NCI-H524 (cell line): ENCODE data around the gene UGT3A2.
A peak's percentile ranks its signal among the peaks of the same experiment; 100 is the strongest.
"Not testable (repeated sequence)": the region's sequence is repeated elsewhere in the genome, so short reads cannot be mapped to it uniquely, and the experiment has no call there.

Experiments
- DNase-seq, 2 experiments: peaks; one replicate each; lab custom pipeline; 2025; lab: John Stamatoyannopoulos, UW

The UGT3A2 gene

DNA sequence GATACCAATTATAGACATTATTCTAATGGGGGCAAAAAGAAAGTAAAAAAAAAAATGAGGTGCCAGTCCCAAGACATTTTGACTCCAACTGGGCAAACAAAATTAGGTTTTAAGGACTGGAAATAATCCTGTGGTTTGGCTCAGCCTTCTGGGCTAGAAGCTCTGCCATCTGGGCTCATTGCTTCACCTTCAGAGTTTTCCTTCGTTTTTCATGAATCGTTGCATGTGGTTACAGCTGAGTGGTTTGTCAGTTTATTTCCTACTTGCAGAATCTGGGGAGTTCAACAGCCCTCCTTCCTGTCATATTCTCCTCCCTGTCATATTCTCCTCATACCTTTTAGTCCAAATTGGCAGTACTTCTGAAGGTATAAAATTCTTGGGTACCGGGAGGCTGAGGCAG, 12.0 kb downstream of the UGT3A2 start:
- DNase-seq = peak; percentile 34 to 52

DNA sequence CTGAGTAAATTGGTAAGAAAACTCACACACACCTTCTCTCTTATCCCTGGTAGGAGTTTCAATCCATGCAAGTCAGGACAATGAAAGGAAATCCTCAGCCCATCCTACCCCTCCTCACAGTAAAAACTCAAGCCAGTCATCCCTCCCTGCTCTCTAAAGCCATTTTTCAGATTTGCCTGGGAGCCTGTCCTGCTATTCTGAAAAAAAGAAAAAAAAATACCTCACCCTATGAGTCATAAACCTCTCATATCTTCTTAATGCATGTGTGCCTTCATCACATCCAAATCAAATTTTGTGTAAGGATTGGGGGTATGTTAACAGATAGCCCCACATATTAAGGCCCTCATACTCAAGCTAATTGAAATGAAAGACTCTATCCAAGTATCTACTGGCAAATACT, 14.1 kb downstream of the UGT3A2 start:
- DNase-seq = no peak

DNA sequence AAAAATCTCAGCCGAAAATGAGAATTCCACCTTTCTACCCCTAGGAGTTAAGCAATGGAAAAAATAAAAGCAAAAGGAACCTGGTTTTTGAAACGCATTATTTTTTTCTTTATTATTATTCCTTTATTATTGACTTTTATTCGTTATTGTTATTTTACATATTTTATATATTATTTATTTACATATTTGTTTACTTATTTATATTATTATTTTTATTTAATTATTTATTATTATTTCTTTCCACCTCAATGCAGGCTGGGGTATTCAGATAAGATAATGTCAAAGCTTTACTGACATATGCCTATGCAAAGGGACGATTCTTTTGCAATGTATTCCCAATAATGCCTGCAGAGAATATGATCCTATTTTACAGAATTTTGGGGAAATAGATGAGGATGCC, 16.7 kb downstream of the UGT3A2 start:
- DNase-seq = no peak

DNA sequence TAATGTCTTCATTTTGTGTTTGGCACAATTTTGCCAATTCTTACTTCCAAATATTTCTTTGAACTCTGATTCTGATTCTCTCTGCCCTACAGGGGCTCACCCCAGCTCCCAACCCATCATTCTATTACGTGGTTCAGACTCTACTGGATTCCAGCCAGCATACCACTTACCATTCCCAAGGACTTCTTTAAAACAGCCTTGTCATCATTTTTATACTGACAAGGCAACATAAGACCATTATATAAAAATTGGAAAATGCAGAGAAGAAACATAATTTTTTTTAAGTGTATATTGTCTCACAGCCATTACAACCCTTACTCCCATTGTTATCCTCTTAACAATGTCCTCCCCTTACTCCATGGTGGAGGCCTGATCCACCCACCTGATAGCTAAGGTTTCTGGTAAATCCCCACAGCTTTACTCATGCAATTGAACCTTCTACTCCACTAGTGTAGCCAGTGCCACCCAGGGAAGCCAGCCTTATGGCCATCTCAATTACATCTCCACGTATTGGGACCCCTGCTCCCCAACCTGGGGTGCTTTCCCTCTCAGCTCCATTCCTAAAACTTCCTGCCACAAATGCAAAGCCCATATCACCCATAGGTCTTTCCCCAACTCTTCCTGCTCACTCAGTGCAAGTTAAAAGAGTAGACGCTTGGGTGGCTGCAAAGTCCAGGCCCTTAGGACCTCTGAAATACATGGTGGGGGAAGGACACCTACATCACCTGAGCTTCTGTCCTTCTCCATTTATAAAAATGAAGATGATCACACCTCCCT, 19.1 kb downstream of the UGT3A2 start:
- DNase-seq = no peak

DNA sequence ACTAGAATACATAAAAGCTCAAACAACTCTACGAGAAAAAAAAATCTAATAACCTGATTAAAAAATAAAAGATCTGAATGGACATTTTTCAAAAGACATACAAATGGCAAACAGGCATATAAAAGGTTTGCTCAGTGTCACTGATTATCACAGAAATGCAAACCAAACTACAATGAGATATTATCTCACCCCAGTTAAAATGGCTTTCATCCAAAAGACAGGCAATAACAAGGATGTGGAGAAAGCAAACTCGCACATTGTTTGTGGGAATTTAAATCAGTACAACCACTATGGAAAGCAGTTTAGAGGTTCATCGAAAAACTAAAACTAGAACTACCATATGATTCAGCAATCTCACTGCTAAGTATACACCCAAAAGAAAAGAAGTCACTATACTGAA, 20.8 kb downstream of the UGT3A2 start:
- DNase-seq = no peak

DNA sequence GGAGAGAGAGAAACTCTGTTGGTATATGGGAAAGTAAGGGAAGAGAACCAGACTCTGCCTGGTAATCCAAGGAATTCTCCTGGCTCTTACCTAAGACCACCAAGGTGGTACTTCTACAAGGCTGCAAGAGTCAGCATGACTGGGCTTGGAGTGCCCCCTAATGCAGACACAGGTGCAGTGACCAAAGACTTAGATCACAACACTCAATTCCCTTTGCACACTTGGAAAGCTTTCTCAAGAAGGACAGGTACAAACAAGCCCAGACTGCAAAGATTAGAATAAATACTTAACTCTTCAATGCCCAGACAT, 25.2 kb downstream of the UGT3A2 start:
- DNase-seq = peak in 1 of 2 experiments; percentile 55

DNA sequence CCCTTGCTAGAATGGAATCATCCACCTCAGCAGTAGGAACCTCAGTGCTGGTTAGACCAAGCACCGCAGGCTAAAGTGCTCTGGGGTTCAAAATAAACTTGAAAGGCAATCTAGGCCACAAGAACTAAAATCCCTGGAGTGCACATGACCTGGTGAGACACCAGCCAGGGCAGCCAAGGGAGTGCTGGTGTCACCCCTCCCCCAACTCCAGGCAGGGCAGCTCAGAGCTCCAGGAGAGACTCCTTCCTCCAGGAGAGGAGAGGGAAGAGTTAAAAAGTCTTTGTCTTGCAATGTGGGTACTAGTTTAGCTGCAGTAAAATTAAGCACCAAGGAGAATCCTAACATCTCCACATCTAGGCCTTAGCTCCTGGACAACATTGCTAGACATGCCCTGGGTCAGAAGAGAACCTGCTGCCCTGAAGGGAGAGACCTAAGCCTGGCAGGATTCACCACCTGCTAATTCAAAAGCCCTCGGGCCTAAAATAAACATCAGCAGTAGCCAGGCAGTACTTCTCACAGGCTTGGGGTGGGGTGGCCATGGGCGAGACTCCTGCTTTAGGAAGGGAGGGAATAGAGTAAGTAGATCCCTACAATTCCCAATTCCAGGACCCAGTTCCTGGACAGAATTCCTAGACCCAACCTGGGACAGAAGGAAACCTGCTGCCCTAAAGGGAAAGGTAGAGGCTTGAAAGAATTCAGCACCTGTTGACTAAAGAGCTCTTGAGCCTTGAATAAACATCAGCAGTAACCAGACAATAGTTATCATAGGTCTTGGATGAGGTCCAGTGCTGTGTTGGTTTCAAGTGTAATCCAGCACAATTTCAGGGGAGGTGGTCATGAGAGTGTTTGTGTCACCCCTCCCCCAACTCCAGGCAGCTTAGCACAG, 25.8 kb downstream of the UGT3A2 start:
- DNase-seq = no peak

DNA sequence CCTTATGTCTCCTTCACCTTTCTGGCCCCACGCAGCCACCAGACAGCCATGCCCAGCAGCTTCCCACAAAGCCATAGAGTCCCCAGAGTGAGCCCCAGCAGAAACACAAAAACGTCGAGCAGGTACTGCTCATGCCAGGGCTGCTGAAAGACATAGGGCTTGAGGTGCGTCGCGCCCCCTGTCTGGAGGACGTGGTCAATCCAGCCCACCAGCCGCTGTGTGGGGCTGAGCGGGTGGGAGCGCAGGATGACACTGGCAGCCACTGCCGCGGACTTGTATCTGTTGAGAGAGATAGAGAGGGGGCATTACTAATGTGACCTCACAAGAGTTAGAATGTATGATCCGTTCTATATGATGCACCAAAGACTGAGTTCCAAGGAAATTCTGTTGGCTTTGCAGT, 31.0 kb downstream of the UGT3A2 start:
- no peak for DNase-seq

DNA sequence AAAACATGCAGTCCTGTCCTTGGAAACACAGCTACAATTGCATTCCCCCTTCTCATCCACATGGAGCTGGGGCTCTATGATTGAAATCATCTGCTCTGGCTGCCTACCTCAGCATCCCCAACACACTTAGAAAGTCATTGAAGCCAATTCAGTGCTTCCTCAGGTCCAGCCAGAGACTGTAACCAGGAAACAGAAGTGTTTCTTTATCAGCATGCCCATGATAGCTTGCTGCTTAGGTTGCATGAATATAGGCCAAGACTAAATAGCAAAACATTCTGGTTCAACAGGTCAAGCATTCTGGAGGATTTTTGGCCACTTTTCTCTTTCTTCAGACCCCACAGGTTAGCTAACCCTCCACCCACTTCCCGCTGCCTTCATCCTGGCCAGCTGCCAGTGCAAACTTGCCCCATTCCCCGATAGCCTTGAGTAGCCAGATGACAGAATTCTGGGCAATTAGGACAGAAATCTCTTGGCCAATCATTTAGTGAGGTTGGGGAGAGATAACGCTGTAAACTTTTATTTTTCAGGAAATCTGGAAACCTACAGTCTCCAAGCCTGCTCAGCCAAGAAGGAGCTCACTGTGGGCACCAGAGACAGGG, 32.0 kb downstream of the UGT3A2 start:
- not testable (repeated sequence) for DNase-seq

DNA sequence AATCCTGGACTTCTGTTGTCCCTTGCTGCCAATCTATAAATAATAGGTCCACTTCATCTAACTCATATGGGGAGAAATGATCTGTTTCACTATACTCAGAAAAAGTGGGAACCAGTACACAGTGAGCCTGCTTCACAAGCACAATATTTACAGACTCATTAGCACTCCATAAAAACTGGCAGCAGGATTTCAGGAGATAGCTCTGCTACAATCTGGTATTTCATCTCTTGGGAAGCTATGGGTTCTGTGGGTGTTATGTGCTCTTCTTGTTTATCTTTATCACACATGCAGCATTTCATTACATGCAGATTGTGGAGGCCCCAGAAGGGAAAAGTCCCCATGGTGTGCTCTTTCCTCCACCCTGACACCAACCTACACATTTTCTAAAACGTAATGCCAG, 33.2 kb downstream of the UGT3A2 start:
- DNase-seq = no peak

DNA sequence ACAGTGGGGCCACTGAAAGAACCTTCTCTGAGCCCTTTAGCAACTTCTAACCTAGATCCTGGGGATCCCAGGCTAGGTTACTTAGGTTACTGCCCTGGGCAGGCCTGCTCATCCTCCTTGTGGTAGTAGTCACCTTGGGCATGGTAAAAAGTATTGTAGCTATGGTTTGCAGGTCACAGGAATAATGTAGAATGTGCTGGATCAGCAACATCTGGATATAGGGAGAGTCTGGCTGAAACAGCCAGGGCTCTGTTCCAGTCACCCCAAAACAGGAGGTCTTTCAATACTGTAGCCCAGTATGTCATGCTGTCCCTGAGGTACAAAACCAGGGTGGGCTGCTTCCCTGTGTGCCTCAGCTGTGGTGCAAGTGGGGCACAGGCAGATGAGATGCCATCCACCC, 33.6 kb downstream of the UGT3A2 start:
- DNase-seq = no peak

DNA sequence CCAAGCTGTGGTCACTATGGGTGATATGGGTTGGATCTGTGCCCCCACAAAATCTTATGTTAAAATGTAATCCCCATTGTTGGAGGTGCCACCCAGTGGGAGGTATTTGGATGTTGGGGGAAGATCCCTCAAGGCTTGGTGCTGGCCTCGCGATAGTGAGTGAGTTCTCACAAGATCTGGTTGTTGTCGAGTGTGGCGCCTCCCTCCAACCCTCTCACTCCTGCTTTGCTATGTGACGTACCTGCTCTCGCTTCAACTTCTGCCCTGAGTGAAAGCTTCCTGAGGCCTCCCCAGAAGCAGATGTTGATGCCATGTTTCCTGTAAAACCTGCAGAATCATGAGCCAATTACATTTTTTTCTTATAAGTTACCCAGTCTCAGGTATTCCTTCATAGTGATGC, 35.5 kb downstream of the UGT3A2 start:
- DNase-seq = no peak

DNA sequence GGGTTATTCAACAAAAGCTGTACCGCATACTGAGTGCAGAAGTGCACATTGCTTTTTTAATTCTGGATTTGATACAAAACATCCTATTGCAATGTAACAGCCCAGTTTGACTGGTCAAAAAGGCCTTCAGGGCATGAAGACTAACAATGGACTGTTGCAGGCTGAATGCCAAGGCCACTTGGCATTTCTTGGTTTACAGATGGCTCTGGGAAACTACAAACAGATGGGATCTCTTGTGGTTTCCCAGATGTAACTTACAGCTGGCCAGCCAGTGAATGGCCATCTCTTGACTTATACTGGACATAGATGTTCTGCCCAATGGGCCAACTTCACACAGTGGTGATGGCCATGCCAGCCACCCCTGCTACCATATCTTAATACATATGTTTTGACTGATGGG, 36.8 kb downstream of the UGT3A2 start:
- no peak for DNase-seq

DNA sequence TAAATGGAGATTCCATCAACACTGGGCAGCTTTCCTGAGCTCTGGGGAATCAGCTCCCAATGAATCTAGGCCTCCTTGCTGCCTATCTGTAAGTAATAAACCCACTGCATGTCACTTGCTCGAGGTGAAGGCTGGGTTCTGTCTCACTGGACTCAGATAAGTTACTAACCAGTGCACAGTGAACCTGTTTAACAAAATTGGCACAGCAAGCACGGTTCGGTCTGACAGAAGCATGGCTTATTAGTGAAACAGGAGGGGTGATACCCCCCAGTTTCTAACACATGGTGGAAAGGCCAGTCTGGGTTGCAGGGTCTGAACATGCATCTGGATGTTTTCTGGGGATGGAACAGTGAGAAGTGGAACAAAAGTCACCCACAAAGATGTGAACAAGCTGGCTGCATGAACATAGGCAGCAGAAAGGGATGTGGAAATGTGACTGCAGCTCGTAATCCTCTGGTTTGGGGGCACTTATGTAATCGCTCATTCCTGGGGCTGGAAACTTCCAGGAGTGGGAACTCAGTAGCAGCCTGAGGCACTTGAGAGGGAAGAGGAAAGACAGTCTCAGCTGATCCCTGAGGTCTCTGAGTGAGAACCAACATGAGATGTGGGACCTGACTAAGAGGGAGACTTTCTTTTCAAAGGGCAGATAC, 37.7 kb downstream of the UGT3A2 start:
- no peak for DNase-seq

DNA sequence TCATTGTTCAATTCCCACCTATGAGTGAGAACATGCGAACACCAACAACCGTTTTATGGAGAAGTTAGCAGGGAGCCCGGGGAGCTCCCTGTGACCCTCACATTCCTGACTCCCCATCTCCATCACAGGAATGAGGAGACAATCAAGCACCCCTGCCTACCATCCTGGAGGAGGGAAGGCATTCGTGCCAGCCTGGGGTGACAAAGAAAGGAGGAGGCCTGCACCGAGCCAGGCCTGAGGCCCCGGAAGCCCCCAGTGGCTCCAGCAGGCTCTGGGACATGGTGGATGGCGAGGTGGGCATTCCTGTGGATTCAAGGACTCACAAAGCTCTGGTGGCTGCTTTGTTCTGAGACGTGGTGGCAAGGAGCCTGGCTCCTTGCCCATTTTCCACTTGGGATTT, 39.0 kb downstream of the UGT3A2 start:
- no peak for DNase-seq

DNA sequence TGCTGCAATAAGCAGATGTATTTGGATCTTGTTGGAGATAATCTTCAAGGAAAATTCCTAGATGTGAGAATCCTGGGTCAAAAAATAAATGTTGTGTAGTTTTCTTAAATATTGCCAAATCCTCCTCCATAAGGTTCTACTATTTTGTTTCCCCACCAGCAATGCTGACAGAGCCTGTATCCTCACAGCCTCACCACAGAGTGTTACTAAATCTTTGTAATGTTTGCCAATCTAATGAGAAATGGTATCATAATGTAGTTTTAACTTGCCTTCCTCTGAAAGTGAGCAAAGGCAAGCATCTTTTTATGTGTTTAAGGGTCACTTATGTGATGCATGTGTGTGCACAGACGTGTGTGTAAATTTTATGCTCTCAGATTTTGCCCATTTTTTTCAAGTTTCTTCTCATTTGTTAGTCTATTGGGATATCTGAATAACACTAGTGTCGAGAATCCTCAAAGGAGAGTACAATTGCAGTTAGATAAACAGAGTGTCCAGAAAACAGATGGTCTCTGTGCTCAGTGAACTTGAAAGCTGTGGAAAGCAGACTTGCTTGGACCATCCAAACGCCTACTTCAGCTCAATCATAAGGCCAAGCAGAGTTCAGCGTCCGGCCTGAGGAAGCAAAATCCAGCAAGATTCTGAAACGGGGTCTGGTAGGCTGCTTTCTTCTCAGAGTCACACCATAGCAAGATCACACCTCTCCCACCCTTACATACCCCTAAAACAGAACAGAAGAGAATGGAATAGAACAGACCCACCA, 39.8 kb downstream of the UGT3A2 start:
- no peak for DNase-seq

DNA sequence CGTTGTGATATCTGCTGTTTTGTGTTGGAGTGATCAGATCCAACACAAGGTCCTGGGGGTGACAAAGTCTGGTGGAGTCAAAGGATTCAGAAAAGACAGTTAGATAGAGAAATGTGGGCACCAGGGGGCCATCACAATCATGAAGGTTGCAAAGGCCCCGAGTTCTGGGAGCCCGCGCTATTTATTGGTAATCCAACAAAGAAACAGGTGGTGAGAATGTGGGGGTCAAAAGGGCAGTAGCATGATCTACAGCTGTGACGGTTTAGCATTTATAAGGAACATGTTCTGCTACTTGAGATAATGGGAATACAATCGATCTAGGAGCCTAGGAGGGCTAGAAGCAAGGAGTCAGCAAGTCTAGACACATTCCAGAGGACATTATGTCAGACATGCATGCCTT, 44.4 kb downstream of the UGT3A2 start:
- peak in 1 of 2 experiments; percentile 15 for DNase-seq

DNA sequence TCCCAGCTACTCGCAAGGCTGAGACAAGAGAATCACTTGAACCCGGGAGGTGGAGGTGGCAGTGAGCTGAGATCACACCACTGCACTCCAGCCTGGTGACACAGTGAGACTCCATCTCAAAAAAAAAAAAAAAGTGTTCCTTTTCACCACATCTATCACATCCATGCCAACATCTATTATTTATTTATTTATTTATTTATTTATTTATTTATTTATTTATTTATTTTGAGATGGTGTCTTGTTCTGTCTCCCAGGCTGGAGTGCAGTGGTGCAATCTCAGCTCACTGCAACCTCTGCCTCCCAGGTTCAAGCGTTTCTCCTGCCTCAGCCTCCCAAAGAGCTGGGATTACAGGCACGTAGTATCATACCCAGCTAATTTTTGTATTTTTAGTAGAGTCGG, 47.1 kb downstream of the UGT3A2 start:
- DNase-seq = not testable (repeated sequence)

DNA sequence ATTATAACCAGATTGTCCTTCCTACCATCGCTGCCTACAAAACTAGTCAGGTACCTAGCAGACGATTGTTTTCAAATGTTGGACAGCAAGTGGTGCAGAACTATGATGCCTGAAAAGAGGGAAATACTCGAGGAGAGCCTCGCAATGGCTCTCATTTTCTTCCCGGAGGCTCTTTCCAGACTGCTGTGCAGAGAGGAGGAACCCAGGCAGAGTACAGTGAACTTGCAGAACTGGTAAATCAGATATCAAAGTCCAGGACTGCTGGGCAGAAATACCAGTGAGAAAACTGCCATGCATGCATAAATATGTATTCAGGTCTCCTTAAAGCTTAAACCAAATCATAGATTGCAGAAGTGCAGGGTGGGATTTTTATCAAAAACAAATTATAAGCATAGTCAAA, 49.1 kb downstream of the UGT3A2 start:
- no peak for DNase-seq

DNA sequence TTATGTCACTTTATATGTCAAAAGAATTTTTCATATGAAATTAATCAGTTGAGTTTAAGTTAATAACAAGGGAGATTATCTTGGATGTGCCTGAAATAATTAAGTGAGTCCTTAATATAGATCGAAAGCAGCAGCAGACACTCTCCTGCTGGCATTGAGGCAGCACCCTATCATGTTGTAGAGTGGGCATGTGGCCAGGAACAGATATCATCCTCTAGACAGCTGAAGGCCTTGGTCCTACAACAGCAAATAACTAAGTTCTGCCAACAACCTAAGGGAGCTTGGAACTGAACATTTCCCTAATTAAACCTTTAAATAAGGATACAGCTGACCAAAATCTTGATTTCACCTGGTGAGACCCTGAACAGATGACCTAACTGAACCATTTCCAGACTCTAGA, 49.7 kb downstream of the UGT3A2 start:
- DNase-seq = peak in 1 of 2 experiments; percentile 7

DNA sequence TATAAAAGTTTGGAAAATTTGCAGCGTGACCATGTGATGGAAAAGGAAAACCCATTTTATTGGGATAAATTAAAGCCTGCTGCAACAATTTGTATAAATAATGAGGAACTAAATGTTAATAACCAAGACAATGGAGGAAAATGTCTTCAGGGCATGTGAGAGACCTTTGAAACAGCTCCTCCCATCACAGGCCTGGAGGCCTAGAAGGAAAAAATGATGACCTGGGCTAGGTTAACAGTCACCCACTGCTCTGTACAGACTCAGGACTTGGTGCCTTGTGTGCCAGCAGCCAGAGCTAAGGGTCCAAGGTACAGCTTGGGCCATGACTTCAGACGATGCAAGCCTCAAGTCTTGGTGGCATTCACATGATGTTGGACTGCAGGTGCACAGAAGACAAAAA, 53.5 kb downstream of the UGT3A2 start:
- DNase-seq = no peak

DNA sequence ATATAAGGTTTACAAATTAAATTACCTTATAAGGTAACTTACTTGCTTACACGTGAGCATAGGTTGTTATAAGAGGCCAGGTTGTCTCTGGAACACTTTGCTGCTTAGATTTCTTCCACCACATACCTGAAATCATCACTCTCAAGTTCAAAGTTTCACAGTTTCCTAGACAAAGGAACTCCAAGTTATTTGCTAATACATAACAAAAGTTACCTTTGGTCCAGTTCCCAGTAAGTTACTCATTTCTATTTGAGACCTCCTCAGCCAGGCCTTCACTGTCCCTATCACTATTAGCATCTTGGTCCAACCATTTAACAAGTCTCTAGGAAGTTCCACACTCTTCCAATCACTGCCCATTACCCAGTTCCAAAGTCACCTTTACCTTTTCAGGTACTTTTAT, 57.0 kb downstream of the UGT3A2 start:
- no peak for DNase-seq
